ENCODE results near the gene PRCC. TPM values are rescaled to one million over a fixed set of nuclear protein-coding genes. Genes with fewer than 3 reads are reported as not detected.
A peak's percentile ranks its signal among the peaks of the same experiment; 100 is the strongest.

PRCC gene
- total RNA-seq, 4 donors from 2014 or later: 43.3 to 114 (median 46.3) TPM

GRCh38 chr1:156738916-156739315, 28.4 kb upstream of the PRCC start:
- H3K4me1 ChIP-seq: peaks cover 0 to 9% (median 3%) of the 10 kb centered on the region in 4 donors
- no peak overlapping the region for H3K27ac ChIP-seq
- no peak overlapping the region for H3K4me3 ChIP-seq
- no peaks in the 10 kb centered on the region for H3K9me3 ChIP-seq
- TF ChIP-seq POLR2A (IDR thresholded peaks at IDR 0.05) (no peak), CTCF (IDR thresholded peaks at IDR 0.05) (no peak)
- H3K27me3 ChIP-seq: no peaks in the 10 kb centered on the region
- peaks cover 0 to 51% (median 0%) of the 10 kb centered on the region in 3 donors for H3K36me3 ChIP-seq
- DNase-seq: no peak

DNA sequence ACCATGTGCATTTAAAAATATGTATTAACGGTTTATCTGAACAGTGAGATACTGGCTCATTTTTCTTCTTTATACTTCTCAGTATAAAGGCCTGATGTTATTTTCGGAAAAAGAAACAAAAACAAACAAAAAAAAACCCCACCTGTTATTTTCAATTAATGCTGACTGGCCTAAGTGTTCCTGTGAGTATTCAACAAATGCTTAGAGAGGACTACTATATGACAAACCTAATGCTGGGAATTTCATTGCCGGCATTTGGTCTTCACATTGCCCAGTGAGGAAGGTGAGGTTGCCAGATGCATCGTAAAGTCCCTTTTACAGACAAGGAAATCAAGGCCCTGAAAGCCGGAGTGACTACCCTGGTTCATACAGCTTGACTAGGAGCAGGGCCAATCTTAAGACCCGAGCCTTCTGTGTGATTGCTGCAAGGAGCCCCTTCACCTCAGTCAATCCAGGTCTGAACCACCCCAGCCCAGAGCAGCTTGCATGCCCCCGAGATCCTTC, 27.0 kb upstream of the PRCC start:
- H3K4me3 ChIP-seq: peak overlapping the region; percentile 57 to 75 (median 68)
- no peak for TF ChIP-seq CTCF (IDR thresholded peaks at IDR 0.05)
- no peak for TF ChIP-seq POLR2A (IDR thresholded peaks at IDR 0.05)
- H3K27me3 ChIP-seq: no peaks in the 10 kb centered on the region
- peaks cover 0 to 57% (median 0%) of the 10 kb centered on the region in 3 donors for H3K36me3 ChIP-seq
- no peak for DNase-seq
- H3K4me1 ChIP-seq: peaks cover 0 to 9% (median 3%) of the 10 kb centered on the region in 4 donors
- peak overlapping the region; percentile 47 to 83 (median 59) for H3K27ac ChIP-seq
- H3K9me3 ChIP-seq: no peaks in the 10 kb centered on the region

DNA sequence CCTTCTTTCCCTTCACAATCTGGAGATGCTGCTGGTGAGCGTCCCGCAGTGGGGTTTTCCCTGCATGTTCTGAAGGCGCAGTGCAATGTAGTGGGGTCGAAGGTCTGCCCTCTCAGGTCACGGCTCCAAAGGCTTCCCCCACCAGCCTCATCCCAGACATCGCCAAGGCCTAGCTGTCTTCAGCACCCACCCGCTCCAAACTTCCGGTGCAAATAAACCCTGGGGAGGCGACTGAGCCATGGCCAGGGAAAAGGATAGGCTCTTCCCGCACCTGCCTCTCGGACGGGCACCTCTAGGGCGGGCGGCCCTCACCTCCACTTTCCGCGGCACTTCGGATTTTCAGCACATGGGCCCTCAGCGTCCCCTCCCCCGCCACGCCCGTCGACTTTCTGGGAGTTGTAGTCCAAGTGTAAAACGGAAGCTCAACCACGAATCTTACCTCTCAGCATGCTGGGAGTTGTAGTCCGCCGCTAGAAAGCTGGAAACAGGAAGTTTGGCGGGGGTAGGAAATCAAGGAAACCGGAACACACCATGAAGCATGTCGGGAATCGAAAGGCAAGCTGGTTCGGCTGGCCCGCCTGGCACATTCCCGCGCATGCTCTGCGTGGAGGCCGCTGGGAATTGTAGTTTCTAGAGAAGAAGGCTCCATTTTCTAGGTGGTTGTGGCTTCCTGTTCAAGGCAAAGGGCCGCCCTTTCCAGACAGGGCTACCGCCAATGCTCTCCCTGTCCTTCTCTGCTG, 26.4 kb upstream of the PRCC start, which contains the start of gene MRPL24:
MRPL24 (minus strand) TSS at position 348 of the 740 bp plus-strand sequence. CDS start 2,384 bp downstream, outside the sequence.
- Histone ChIP-seq H3K9me3 (no peaks in the 10 kb centered on the region), H3K27ac (peak within 1 kb of the TSS; percentile 69 to 87 (median 82)), H3K36me3 (peaks cover 0 to 53% (median 0%) of the 10 kb centered on the region in 3 donors), H3K4me3 (peak within 1 kb of the TSS; percentile 57 to 75 (median 68)), H3K27me3 (no peaks in the 10 kb centered on the region), H3K4me1 (peaks cover 0 to 14% (median 3%) of the 10 kb centered on the region in 4 donors)
- TF ChIP-seq POLR2A (IDR thresholded peaks at IDR 0.05) (peak in 1 of 2 donors; percentile 43), CTCF (IDR thresholded peaks at IDR 0.05) (peak in 1 of 6 experiments; percentile 14)
- DNase-seq: peak; percentile 96 to 99 (median 98)

GRCh38 chr1:156741481-156741983, 25.8 kb upstream of the PRCC start:
- H3K27me3 ChIP-seq: no peaks in the 10 kb centered on the region
- no peak for TF ChIP-seq CTCF (IDR thresholded peaks at IDR 0.05)
- H3K36me3 ChIP-seq: peaks cover 0 to 47% (median 0%) of the 10 kb centered on the region in 3 donors
- peak overlapping the region in 3 of 4 donors; percentile 25 to 70 (median 40) for H3K4me3 ChIP-seq
- no peak for DNase-seq
- H3K4me1 ChIP-seq: peaks cover 0 to 20% (median 6%) of the 10 kb centered on the region in 4 donors
- no peaks in the 10 kb centered on the region for H3K9me3 ChIP-seq
- H3K27ac ChIP-seq: peak overlapping the region; percentile 69 to 87 (median 82)

DNA sequence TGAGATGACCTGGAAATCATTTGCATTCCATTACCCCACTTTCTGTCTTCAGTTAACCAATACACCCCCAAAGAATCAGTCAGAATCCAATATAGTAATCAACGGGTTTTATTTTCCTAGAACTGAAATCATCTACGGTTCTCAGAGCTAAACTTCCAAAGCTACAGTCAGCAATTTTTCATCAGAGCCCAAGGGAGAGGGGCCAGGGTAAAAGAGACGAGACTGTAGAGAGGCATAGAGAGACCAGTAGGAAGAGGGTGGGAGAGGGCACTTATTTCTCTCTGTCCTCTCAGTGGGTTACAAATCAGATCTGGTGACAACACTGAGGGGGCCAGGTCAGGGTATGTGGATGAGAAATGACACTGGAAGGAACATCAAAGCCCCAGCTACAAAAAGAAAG, 25.3 kb upstream of the PRCC start:
- TF ChIP-seq CTCF (IDR thresholded peaks at IDR 0.05): no peak
- peaks cover 0 to 24% (median 9%) of the 10 kb centered on the region in 4 donors for H3K4me1 ChIP-seq
- DNase-seq: no peak
- peak overlapping the region; percentile 69 to 87 (median 82) for H3K27ac ChIP-seq
- no peaks in the 10 kb centered on the region for H3K9me3 ChIP-seq
- no peaks in the 10 kb centered on the region for H3K27me3 ChIP-seq
- peaks cover 0 to 42% (median 0%) of the 10 kb centered on the region in 3 donors for H3K36me3 ChIP-seq
- H3K4me3 ChIP-seq: no peak overlapping the region
